ENCODE measurements around the gene CSF2RB. TPM values are rescaled to one million over a fixed set of nuclear protein-coding genes. Genes with fewer than 3 reads are reported as not detected.

Gene CSF2RB
- total RNA-seq, 1 donor from 2014 or later: 152 TPM

DNA sequence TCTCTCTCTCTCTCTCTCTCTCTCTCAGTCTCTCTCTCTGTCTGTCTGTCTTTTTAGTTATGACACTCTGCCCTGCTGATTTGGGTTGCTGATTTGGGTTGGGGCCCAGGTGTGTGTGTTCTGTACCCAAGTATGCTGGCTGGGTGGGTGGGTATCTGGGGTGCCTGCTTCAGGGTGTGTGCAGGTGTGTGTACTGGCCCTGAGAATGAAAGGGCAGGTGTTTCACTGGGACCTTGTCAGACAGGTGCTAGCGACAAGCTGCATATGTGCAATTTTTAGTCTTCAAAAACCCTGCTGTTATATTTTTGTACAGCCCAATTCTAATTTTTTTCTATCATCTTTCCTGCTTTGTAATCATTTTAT is 943 bp downstream of the CSF2RB start:
- intact Hi-C loops (cut with micrococcal nuclease): loop anchor here (5.0 kb wide), 1 partner anchor 132 kb away; no protein-coding TSS in a partner anchor
- CTCF ChIA-PET: interaction anchor here (1.6 to 2.9 kb wide), 3 partner anchors 54 to 63 kb away, joined by 6 to 30 read pairs (median 6); partner anchors contain the start of gene NCF4
- Mint-ChIP-seq H3K27ac (peak overlapping the region; percentile 95), H3K9me3 (no peaks in the 10 kb centered on the region), H3K4me3 (peak overlapping the region; percentile 94), H3K36me3 (ENCODE audit: low read depth) (peaks cover 42% of the 10 kb centered on the region), H3K4me1 (peaks cover 50% of the 10 kb centered on the region), H3K27me3 (peaks cover 1% of the 10 kb centered on the region)
- POLR2A ChIA-PET: interaction anchor here (0.8 to 2.8 kb wide), 9 partner anchors 9 to 285 kb away, joined by 3 to 42 read pairs (median 4); partner anchors contain the start of gene NCF4
- TF ChIP-seq, protein P1, sequence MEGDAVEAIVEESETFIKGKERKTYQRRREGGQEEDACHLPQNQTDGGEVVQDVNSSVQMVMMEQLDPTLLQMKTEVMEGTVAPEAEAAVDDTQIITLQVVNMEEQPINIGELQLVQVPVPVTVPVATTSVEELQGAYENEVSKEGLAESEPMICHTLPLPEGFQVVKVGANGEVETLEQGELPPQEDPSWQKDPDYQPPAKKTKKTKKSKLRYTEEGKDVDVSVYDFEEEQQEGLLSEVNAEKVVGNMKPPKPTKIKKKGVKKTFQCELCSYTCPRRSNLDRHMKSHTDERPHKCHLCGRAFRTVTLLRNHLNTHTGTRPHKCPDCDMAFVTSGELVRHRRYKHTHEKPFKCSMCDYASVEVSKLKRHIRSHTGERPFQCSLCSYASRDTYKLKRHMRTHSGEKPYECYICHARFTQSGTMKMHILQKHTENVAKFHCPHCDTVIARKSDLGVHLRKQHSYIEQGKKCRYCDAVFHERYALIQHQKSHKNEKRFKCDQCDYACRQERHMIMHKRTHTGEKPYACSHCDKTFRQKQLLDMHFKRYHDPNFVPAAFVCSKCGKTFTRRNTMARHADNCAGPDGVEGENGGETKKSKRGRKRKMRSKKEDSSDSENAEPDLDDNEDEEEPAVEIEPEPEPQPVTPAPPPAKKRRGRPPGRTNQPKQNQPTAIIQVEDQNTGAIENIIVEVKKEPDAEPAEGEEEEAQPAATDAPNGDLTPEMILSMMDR (IDR thresholded peaks at IDR 0.05): no peak
- ATAC-seq (ENCODE audit: low read depth): no peak
- no peak for DNase-seq

DNA sequence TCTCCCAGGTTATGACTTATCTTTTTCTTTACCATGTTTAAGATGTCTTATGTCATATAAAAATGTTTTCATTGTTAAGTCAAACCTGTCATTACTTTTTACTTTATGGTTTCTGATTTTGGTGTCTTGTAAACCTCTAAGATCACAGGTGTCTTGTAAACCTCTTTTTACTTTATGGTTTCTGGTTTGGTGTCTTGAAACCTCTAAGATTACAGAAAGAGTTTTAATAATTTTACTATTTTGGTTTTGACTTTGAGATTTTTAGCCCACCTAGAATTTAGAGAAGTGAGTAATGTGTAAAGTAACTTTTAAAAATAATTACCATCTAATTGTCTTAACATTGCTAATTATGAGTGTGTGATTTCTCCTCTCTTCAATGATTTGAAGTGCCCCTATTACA is 2.6 kb downstream of the CSF2RB start:
- CTCF ChIA-PET: no interaction called here

DNA sequence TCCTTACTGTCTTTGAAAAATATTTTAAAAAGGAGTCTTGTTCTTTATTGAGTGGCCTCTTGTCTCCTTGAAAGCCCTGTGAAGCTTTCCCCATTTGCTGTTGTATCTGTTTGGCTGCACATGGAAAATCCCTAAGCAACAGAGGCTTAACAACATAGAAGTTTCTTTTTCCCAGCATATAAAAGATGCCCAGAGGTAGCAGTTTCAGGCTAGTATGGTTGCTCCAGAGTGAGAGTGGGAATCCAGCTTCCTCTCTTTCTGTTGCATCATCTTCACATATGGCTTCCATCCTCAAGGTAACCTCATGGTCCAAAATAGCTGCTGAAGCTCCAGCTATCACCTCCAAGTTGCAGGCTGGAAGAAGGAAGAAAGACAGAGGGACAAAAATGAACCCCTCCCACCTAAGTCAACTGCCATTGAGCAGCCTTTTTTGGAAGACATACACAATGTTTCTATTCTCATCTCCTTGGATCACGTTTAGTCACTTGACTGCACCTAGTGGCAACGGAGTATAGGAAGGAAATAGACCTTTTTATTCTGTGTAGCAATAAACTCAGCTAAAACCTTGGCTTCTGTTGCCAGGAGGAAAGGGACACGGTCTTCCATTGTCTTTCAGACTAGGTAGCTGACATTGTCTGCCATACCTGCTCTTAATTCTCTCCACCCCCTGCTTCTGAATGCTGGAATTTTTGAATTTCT is 5.3 kb downstream of the CSF2RB start:
- ATAC-seq (ENCODE audit: low read depth) (no peak), DNase-seq (no peak)
- H3K4me1 Mint-ChIP-seq: peaks cover 66% of the 10 kb centered on the region
- TF ChIP-seq, protein P1 (IDR thresholded peaks at IDR 0.05): no peak
- intact Hi-C loops (cut with micrococcal nuclease): no loop called here
- peak overlapping the region; percentile 22 for H3K27ac Mint-ChIP-seq
- H3K27me3 Mint-ChIP-seq: no peaks in the 10 kb centered on the region
- H3K4me3 Mint-ChIP-seq: no peak overlapping the region
- peaks cover 73% of the 10 kb centered on the region for H3K36me3 Mint-ChIP-seq (ENCODE audit: low read depth)
- CTCF ChIA-PET: interaction anchor here (1.3 kb wide), 1 partner anchor 62 kb away, joined by 5 read pairs; no protein-coding TSS in a partner anchor
- H3K9me3 Mint-ChIP-seq: no peaks in the 10 kb centered on the region
- POLR2A ChIA-PET: interaction anchor here (0.6 to 4.3 kb wide), 3 partner anchors 14 to 57 kb away, joined by 3 to 22 read pairs (median 3); partner anchors contain the start of gene NCF4

More for the DNA sequence above, 2.6 kb downstream of the CSF2RB start:
- POLR2A ChIA-PET: no interaction called here
- H3K36me3 Mint-ChIP-seq (ENCODE audit: low read depth): peaks cover 55% of the 10 kb centered on the region
- TF ChIP-seq, protein P1 (IDR thresholded peaks at IDR 0.05): no peak
- H3K27ac Mint-ChIP-seq: no peak overlapping the region
- peak overlapping the region; percentile 78 for H3K4me3 Mint-ChIP-seq
- intact Hi-C loops (cut with micrococcal nuclease): no loop called here
- DNase-seq (no peak), ATAC-seq (ENCODE audit: low read depth) (no peak)
- H3K9me3 Mint-ChIP-seq: no peaks in the 10 kb centered on the region
- peaks cover 63% of the 10 kb centered on the region for H3K4me1 Mint-ChIP-seq
- H3K27me3 Mint-ChIP-seq: no peaks in the 10 kb centered on the region

DNA sequence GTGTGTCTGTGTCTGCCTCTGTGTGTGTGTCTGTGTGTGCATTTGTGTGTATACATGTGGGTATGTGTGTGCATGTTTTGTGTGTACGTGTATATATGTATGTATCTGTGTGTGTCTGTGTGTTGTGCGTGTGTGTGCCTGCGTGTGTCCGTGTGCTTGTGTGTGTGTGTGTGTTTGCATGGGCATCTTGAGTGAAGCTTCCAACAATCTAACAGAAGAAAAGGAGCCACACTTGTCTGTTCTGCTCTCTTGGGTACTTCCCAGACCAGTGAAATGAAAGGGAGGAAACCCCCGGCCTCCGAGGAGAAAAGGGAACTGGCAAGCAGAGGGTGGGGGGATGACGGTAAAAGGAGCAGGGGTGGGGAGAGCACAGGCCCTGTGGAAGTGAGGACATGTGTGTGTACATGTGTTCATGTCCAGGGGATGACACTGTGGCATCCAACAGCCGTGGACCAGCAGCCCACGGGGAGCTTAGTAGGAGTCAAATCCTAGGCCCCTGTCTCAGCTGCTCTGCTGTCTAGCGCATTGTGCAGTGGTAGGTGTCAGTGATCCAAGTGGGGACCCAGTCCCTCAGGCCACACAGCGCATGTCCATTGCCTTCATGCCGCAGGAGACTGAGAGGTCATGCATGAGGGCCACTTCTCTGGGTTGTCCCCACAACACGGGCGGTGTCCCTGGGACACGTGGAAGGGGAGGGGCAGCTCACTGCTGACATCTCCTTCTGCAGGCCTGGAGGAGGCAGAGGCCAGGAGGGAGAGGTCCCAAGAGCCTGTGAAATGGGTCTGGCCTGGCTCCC is 8.1 kb downstream of the CSF2RB start:
- ATAC-seq (ENCODE audit: low read depth): peak; percentile 89
- Mint-ChIP-seq H3K4me3 (peak overlapping the region; percentile 46), H3K27me3 (no peaks in the 10 kb centered on the region), H3K36me3 (ENCODE audit: low read depth) (peaks cover 83% of the 10 kb centered on the region), H3K27ac (peak overlapping the region; percentile 57), H3K9me3 (no peaks in the 10 kb centered on the region), H3K4me1 (peaks cover 42% of the 10 kb centered on the region)
- intact Hi-C loops (cut with micrococcal nuclease): loop anchor here (1.0 to 10.0 kb wide), 3 partner anchors 8 to 65 kb away; partner anchors contain the start of gene CSF2RB
- TF ChIP-seq, protein P1 (IDR thresholded peaks at IDR 0.05): no peak
- DNase-seq: no peak
- CTCF ChIA-PET: interaction anchor here (1.2 kb wide), 1 partner anchor 65 kb away, joined by 6 read pairs; no protein-coding TSS in a partner anchor
- POLR2A ChIA-PET: interaction anchor here (0.7 to 4.3 kb wide), 3 partner anchors 21 to 65 kb away, joined by 4 to 22 read pairs (median 4); partner anchors contain the start of gene NCF4

Measured in activated B cell treated with CpG ODN at 0.5 μM for 24 hours (primary cell).